Endothelial cell of umbilical vein (primary cell): Measurements from ENCODE around the gene ACER2. TPM values are rescaled to one million over a fixed set of nuclear protein-coding genes. Genes with fewer than 3 reads are reported as not detected.

Experiments used
- BruUV-seq: library from RNA; stranded (reverse); fragments of 400-500 nt; replicated peaks from 2 replicates; lab custom pipeline; 2021; lab: Mats Ljungman, UMichigan
- CTCF ChIA-PET: fragments of 300-600, 350-600 bp; sonication (Branson Sonifier 250); formaldehyde crosslinking; loops from one replicate; lab custom pipeline; 2021; ENCODE audit warnings: antibody characterized with exemption, inconsistent platforms; lab: Charles Lee
- POLR2A ChIA-PET: fragments of 300-600, 350-600 bp; sonication (Branson Sonifier 250); formaldehyde crosslinking; loops from one replicate; lab custom pipeline; 2021; ENCODE audit warnings: antibody characterized with exemption, inconsistent platforms; lab: Charles Lee
- DNase-seq: peaks from one replicate; pipeline ENCODE4 v3.0.0-alpha.2; 2011; ENCODE audit warnings: low read depth, low spot score
- FAIRE-seq: peaks from 2 replicates; lab custom pipeline; 2011; peaks lifted over from hg19 to GRCh38; lab: Jason Lieb, UNC
- H2AFZ ChIP-seq: 2 replicates; pipeline ENCODE4 v1.6.0; 2012; ENCODE audit warnings: low read depth, low read length, control low read depth, inconsistent platforms
- H3K27ac ChIP-seq: 2 replicates; pipeline ENCODE4 v1.5.1; 2011; ENCODE audit warnings: low read depth, mild to moderate bottlenecking, control low read depth, low read length, moderate library complexity; ENCODE audit not compliant: insufficient read depth
- H3K27me3 ChIP-seq, 2 experiments: 2 replicates each; pipeline versions ENCODE4 v1.6.0 to v1.6.1; 2011; ENCODE audit warnings: low read length in 2 of 2, mixed read lengths in 1 of 2; ENCODE audit not compliant: control insufficient read depth in 2 of 2, insufficient read depth in 2 of 2
- H3K36me3 ChIP-seq, 2 experiments: 2 replicates in 1 of 2; 3 replicates in 1 of 2; pipeline ENCODE4 v1.5.1; 2011; ENCODE audit warnings: low read length in 2 of 2, mild to moderate bottlenecking in 1 of 2, moderate library complexity in 1 of 2; ENCODE audit not compliant: control insufficient read depth in 2 of 2, insufficient read depth in 2 of 2; ENCODE audit errors: extremely low read depth in 1 of 2
- H3K4me1 ChIP-seq: 3 replicates; pipeline ENCODE4 v1.5.1; 2011; ENCODE audit warnings: mild to moderate bottlenecking, low read length; ENCODE audit not compliant: control insufficient read depth, insufficient read depth; ENCODE audit errors: extremely low read depth
- H3K4me2 ChIP-seq: 2 replicates; pipeline ENCODE4 v1.6.1; 2011; ENCODE audit warnings: low read length, control low read depth, mixed read lengths; ENCODE audit not compliant: insufficient read depth
- H3K4me3 ChIP-seq, 3 experiments: fragments of 200-600 bp in 1 of 3; sonication (generic), shearing (Covaris generic) in 1 of 3; replicated peaks in 1 of 3; 2 replicates each; pipeline ENCODE4 v1.5.1; 2011 to 2016; ENCODE audit warnings: control low read depth in 3 of 3, low read length in 3 of 3, mild to moderate bottlenecking in 2 of 3, inconsistent platforms in 1 of 3, low read depth in 1 of 3, moderate library complexity in 1 of 3; ENCODE audit not compliant: insufficient read depth in 1 of 3
- H3K79me2 ChIP-seq: 2 replicates; pipeline ENCODE4 v1.6.0; 2012; ENCODE audit warnings: low read length, inconsistent platforms; ENCODE audit not compliant: control insufficient read depth, insufficient read depth
- H3K9ac ChIP-seq: replicated peaks from 2 replicates; pipeline ENCODE3; 2011; ENCODE audit warnings: low read length, control low read depth; ENCODE audit not compliant: insufficient read depth; ENCODE audit errors: extremely low read depth
- H3K9me1 ChIP-seq: replicated peaks from 3 replicates; pipeline ENCODE4 v1.6.0; 2011; ENCODE audit warnings: mild to moderate bottlenecking, low read length; ENCODE audit not compliant: control insufficient read depth, insufficient read depth; ENCODE audit errors: extremely low read depth
- H3K9me3 ChIP-seq: replicated peaks from 2 replicates; pipeline ENCODE4 v1.5.1; 2012; ENCODE audit warnings: low read length, inconsistent platforms; ENCODE audit not compliant: control insufficient read depth, insufficient read depth
- H4K20me1 ChIP-seq: replicated peaks from 2 replicates; pipeline ENCODE3; 2011; ENCODE audit warnings: mild to moderate bottlenecking, low read length; ENCODE audit not compliant: control insufficient read depth, insufficient read depth; ENCODE audit errors: extremely low read depth
- EZH2 ChIP-seq: IDR thresholded peaks from 2 replicates; pipeline ENCODE4 v1.6.1; 2012; ENCODE audit warnings: borderline replicate concordance, low read depth, mild to moderate bottlenecking, moderate library complexity, low read length, inconsistent platforms; ENCODE audit not compliant: severe bottlenecking
- FOS ChIP-seq: IDR thresholded peaks from 2 replicates; pipeline ENCODE4 v1.6.1; 2011; ENCODE audit warnings: mild to moderate bottlenecking, low read length, moderate library complexity, borderline replicate concordance; ENCODE audit not compliant: insufficient read depth
- GATA2 ChIP-seq: IDR thresholded peaks from 2 replicates; pipeline ENCODE4 v1.7.0; 2011; ENCODE audit warnings: low read depth, mild to moderate bottlenecking, moderate library complexity, mixed read lengths, low read length; ENCODE audit not compliant: insufficient read length, insufficient read depth
- JUN ChIP-seq: IDR thresholded peaks from 2 replicates; pipeline ENCODE4 v1.6.1; 2011; ENCODE audit warnings: borderline replicate concordance, low read depth; ENCODE audit not compliant: insufficient read length, insufficient read depth
- MAX ChIP-seq: IDR thresholded peaks from 2 replicates; pipeline ENCODE4 v1.6.1; 2011; ENCODE audit not compliant: insufficient read depth, insufficient read length
- MYC ChIP-seq: IDR thresholded peaks from one replicate; pipeline ENCODE4 v1.6.1; 2011; ENCODE audit warnings: mild to moderate bottlenecking, low read depth, low read length
- POLR2A ChIP-seq: IDR thresholded peaks from 2 replicates; pipeline ENCODE4 v1.6.1; 2012; ENCODE audit warnings: low read depth, mild to moderate bottlenecking, control low read depth, low read length
- POLR2AphosphoS5 ChIP-seq: IDR thresholded peaks from 2 replicates; pipeline ENCODE4 v1.6.1; 2012; ENCODE audit warnings: low read depth, mild to moderate bottlenecking, control low read depth, low read length, moderate library complexity; ENCODE audit not compliant: insufficient read depth
- dilution Hi-C: fragments of 300-500 bp; cut with MboI; formaldehyde crosslinking; loops from one replicate; pipeline ENCODE4 v1.15.0; 2019; ENCODE audit warnings: low sequenced_read_pairs; ENCODE audit not compliant: extremely low pct_ligation_motif_present
- intact Hi-C: fragments of 100-400 bp; cut with micrococcal nuclease; formaldehyde crosslinking; loops from one replicate; pipeline ENCODE4 v1.10.0; 2022
- polyA plus RNA-seq, 4 experiments: library from polyadenylated mRNA; depleted of rRNA in 3 of 4; stranded (reverse) in 3 of 4; unstranded in 1 of 4; fragments of >200 nt; gene quantifications; 2 replicates each; pipeline versions ENCODE4 v1.2.1 to v1.2.3, GENCODE V29; 2011 to 2012; ENCODE audit warnings: missing spikeins in 1 of 4
- total RNA-seq: library from RNA; stranded (reverse); gene quantifications from 2 replicates; pipeline ENCODE4 v1.2.3, GENCODE V29; 2021
- TF ChIP-seq, protein P1 (sequence below), 2 donors: IDR thresholded peaks; 1 replicate in 1 of 2; 2 replicates in 1 of 2; pipeline ENCODE4 v1.5.1; 2011; ENCODE audit warnings: low read length in 2 of 2, mild to moderate bottlenecking in 2 of 2, moderate library complexity in 2 of 2, control low read depth in 1 of 2, inconsistent platforms in 1 of 2, low read depth in 1 of 2; ENCODE audit not compliant: insufficient read depth in 1 of 2; ENCODE audit errors: extremely low read depth in 1 of 2

ACER2 gene
- total and polyA plus RNA-seq, 2 donors (not counting 3 experiments of a cell fraction or from before 2014, with no cell fraction given): 5.2 to 7.3 TPM

- DNase-seq: no peak
- no peaks in the 10 kb centered on the region for H3K36me3 ChIP-seq
- H3K9me3 ChIP-seq: no peaks in the 10 kb centered on the region
- intact Hi-C loops: loop anchor here (5.0 kb wide), 1 partner anchor 39 kb away; the partner anchor contains the start of gene RPS6
- TF ChIP-seq FOS (no peak), POLR2A (no peak), JUN (no peak)
- TF ChIP-seq, protein P1, sequence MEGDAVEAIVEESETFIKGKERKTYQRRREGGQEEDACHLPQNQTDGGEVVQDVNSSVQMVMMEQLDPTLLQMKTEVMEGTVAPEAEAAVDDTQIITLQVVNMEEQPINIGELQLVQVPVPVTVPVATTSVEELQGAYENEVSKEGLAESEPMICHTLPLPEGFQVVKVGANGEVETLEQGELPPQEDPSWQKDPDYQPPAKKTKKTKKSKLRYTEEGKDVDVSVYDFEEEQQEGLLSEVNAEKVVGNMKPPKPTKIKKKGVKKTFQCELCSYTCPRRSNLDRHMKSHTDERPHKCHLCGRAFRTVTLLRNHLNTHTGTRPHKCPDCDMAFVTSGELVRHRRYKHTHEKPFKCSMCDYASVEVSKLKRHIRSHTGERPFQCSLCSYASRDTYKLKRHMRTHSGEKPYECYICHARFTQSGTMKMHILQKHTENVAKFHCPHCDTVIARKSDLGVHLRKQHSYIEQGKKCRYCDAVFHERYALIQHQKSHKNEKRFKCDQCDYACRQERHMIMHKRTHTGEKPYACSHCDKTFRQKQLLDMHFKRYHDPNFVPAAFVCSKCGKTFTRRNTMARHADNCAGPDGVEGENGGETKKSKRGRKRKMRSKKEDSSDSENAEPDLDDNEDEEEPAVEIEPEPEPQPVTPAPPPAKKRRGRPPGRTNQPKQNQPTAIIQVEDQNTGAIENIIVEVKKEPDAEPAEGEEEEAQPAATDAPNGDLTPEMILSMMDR (IDR thresholded peaks at IDR 0.05; ENCODE audit: extremely low read depth in 1 of 2, insufficient read depth in 1 of 2, low read depth in 1 of 2, low read length in 2 of 2): no peak
- H3K9ac ChIP-seq: no peak overlapping the region
- no peaks in the 10 kb centered on the region for H4K20me1 ChIP-seq
- H3K79me2 ChIP-seq: no peaks in the 10 kb centered on the region
- dilution Hi-C loops: no loop called here
- no peaks in the 10 kb centered on the region for H3K9me1 ChIP-seq
- no peaks in the 10 kb centered on the region for H3K27me3 ChIP-seq
- no peak overlapping the region for H3K4me3 ChIP-seq
- ChIA-PET POLR2A (no interaction called here), CTCF (interaction anchor here (1.4 kb wide), 1 partner anchor 37 kb away, joined by 5 read pairs; no protein-coding TSS in a partner anchor)
- no peak for FAIRE-seq
- H3K27ac ChIP-seq: no peak overlapping the region
- H2AFZ ChIP-seq: no peak overlapping the region
- peaks cover 20% of the 10 kb centered on the region for H3K4me1 ChIP-seq
- H3K4me2 ChIP-seq: no peak overlapping the region
- BruUV-seq: no TSS peak
Observed at GRCh38 chr9:19420877-19421276, 12.1 kb downstream of the ACER2 start.

GRCh38 chr9:19423163-19423562 is 14.4 kb downstream of the ACER2 start:
- H3K4me3 ChIP-seq: no peak overlapping the region
- ChIA-PET POLR2A (no interaction called here), CTCF (interaction anchor here (0.8 to 1.8 kb wide), 3 partner anchors 10 to 42 kb away, joined by 3 to 9 read pairs (median 3); no protein-coding TSS in a partner anchor)
- H3K4me1 ChIP-seq: peaks cover 20% of the 10 kb centered on the region
- H4K20me1 ChIP-seq: no peaks in the 10 kb centered on the region
- H3K36me3 ChIP-seq: no peaks in the 10 kb centered on the region
- no peaks in the 10 kb centered on the region for H3K9me3 ChIP-seq
- BruUV-seq: no TSS peak
- intact Hi-C loops: loop anchor here (5.0 kb wide), 1 partner anchor 41 kb away; the partner anchor contains the start of gene RPS6
- H3K9ac ChIP-seq: no peak overlapping the region
- FAIRE-seq (no peak), DNase-seq (no peak)
- no peak for TF ChIP-seq POLR2AphosphoS5
- no peak for TF ChIP-seq FOS
- no peak for TF ChIP-seq GATA2
- TF ChIP-seq MAX: no peak
- TF ChIP-seq, protein P1 (IDR thresholded peaks at IDR 0.05; ENCODE audit: extremely low read depth in 1 of 2, insufficient read depth in 1 of 2, low read depth in 1 of 2, low read length in 2 of 2): no peak
- no peak for TF ChIP-seq EZH2
- no peak for TF ChIP-seq MYC
- TF ChIP-seq JUN: no peak
- no peak for TF ChIP-seq POLR2A
- no peak overlapping the region for H3K27ac ChIP-seq
- no peaks in the 10 kb centered on the region for H3K9me1 ChIP-seq
- no peaks in the 10 kb centered on the region for H3K27me3 ChIP-seq
- no peak overlapping the region for H3K4me2 ChIP-seq
- H2AFZ ChIP-seq: no peak overlapping the region
- H3K79me2 ChIP-seq: no peaks in the 10 kb centered on the region
- dilution Hi-C loops: no loop called here
